Mesodermal cell (in vitro differentiated cells): ENCODE measurements around the gene DNAH17.

ENCODE experiments used
- H3K27ac ChIP-seq: 2 replicates; pipeline ENCODE4 v1.7.0; 2013; ENCODE audit warnings: mild to moderate bottlenecking, low read depth, low read length, moderate library complexity; ENCODE audit not compliant: severe bottlenecking
- H3K36me3 ChIP-seq: 2 replicates; pipeline ENCODE4 v1.7.1; 2013; ENCODE audit warnings: mild to moderate bottlenecking, low read length, moderate library complexity; ENCODE audit not compliant: control insufficient read depth, insufficient read depth
- H3K4me1 ChIP-seq: one replicate; pipeline ENCODE4 v1.7.1; 2013; ENCODE audit warnings: mild to moderate bottlenecking, low read length; ENCODE audit not compliant: insufficient read depth, control insufficient read depth, poor library complexity, severe bottlenecking
- H3K4me3 ChIP-seq: 2 replicates; pipeline ENCODE4 v1.7.0; 2013; ENCODE audit warnings: low read length, control low read depth, mild to moderate bottlenecking; ENCODE audit not compliant: insufficient read depth, poor library complexity, severe bottlenecking; ENCODE audit errors: extremely low read depth
- H3K9me3 ChIP-seq: 2 replicates; pipeline ENCODE4 v1.7.1; 2013; ENCODE audit warnings: mild to moderate bottlenecking, low read length, moderate library complexity; ENCODE audit not compliant: control insufficient read depth
- WGBS, 2 experiments: methylation state at CpG; one replicate each; pipeline ENCODE4 v1.1.5; 2013; ENCODE audit warnings: missing lambda C conversion rate in 2 of 2; ENCODE audit not compliant: insufficient coverage in 2 of 2; 5-methylcytosine and 5-hydroxymethylcytosine counted together

Gene DNAH17

GRCh38 chr17:78572239-78573205, 4.7 kb downstream of the DNAH17 start:
- H3K27ac ChIP-seq = no peak overlapping the region
- no peaks in the 10 kb centered on the region for H3K4me1 ChIP-seq
- WGBS, 2 experiments = 76 to 80% methylated on average over 13 to 15 of the region's 20 CpGs
- no peak overlapping the region for H3K4me3 ChIP-seq
- H3K36me3 ChIP-seq = no peaks in the 10 kb centered on the region
- H3K9me3 ChIP-seq = no peaks in the 10 kb centered on the region

GRCh38 chr17:78571329-78571728, 5.9 kb downstream of the DNAH17 start:
- Histone ChIP-seq H3K36me3 (no peaks in the 10 kb centered on the region), H3K4me1 (no peaks in the 10 kb centered on the region), H3K9me3 (no peaks in the 10 kb centered on the region), H3K4me3 (no peak overlapping the region), H3K27ac (no peak overlapping the region)
- 95 to 98% methylated on average over 8 to 13 of the region's 13 CpGs for WGBS, 2 experiments

- no peaks in the 10 kb centered on the region for H3K9me3 ChIP-seq
- H3K4me3 ChIP-seq = no peak overlapping the region
- WGBS, 2 experiments = 90 to 92% methylated on average over 14 to 16 of the region's 16 CpGs
- no peaks in the 10 kb centered on the region for H3K36me3 ChIP-seq
- H3K27ac ChIP-seq = no peak overlapping the region
- H3K4me1 ChIP-seq = no peaks in the 10 kb centered on the region
Measured at GRCh38 chr17:78568494-78569115, 8.6 kb downstream of the DNAH17 start.

- WGBS, 2 experiments = 85% methylated on average over 7 to 11 of the region's 11 CpGs
- Histone ChIP-seq H3K9me3 (no peaks in the 10 kb centered on the region), H3K27ac (no peak overlapping the region), H3K36me3 (no peaks in the 10 kb centered on the region), H3K4me3 (no peak overlapping the region), H3K4me1 (no peaks in the 10 kb centered on the region)
Measured at GRCh38 chr17:78567991-78568390, 9.2 kb downstream of the DNAH17 start.

- H3K36me3 ChIP-seq = no peaks in the 10 kb centered on the region
- H3K27ac ChIP-seq = no peak overlapping the region
- WGBS, 2 experiments = 91 to 96% methylated on average over 4 to 8 of the region's 10 CpGs
- no peak overlapping the region for H3K4me3 ChIP-seq
- no peaks in the 10 kb centered on the region for H3K9me3 ChIP-seq
- H3K4me1 ChIP-seq = no peaks in the 10 kb centered on the region
Measured at GRCh38 chr17:78566947-78567346, 10.2 kb downstream of the DNAH17 start.

- Histone ChIP-seq H3K9me3 (no peaks in the 10 kb centered on the region), H3K4me3 (no peak overlapping the region)
- 90 to 94% methylated on average over 15 of the region's 22 CpGs for WGBS, 2 experiments
Measured at GRCh38 chr17:78563189-78564145, 13.7 kb downstream of the DNAH17 start.

GRCh38 chr17:78562734-78563133, 14.5 kb downstream of the DNAH17 start:
- no peak overlapping the region for H3K27ac ChIP-seq
- 96 to 98% methylated on average over 5 to 6 of the region's 7 CpGs for WGBS, 2 experiments
- H3K36me3 ChIP-seq = no peaks in the 10 kb centered on the region
- no peak overlapping the region for H3K4me3 ChIP-seq
- no peaks in the 10 kb centered on the region for H3K4me1 ChIP-seq
- no peaks in the 10 kb centered on the region for H3K9me3 ChIP-seq

More at GRCh38 chr17:78563189-78564145, 13.7 kb downstream of the DNAH17 start:
- Histone ChIP-seq H3K4me1 (no peaks in the 10 kb centered on the region), H3K27ac (no peak overlapping the region), H3K36me3 (no peaks in the 10 kb centered on the region)

- H3K4me3 ChIP-seq = no peak overlapping the region
- no peaks in the 10 kb centered on the region for H3K36me3 ChIP-seq
- H3K4me1 ChIP-seq = no peaks in the 10 kb centered on the region
- H3K27ac ChIP-seq = no peak overlapping the region
- WGBS, 2 experiments = 84% methylated on average over 9 to 10 of the region's 10 CpGs
- no peaks in the 10 kb centered on the region for H3K9me3 ChIP-seq
Measured at GRCh38 chr17:78561166-78561565, 16.0 kb downstream of the DNAH17 start.

- Histone ChIP-seq H3K27ac (no peak overlapping the region), H3K9me3 (no peaks in the 10 kb centered on the region), H3K4me3 (no peak overlapping the region), H3K36me3 (no peaks in the 10 kb centered on the region), H3K4me1 (no peaks in the 10 kb centered on the region)
- WGBS, 2 experiments = 95 to 96% methylated on average over 22 of the region's 22 CpGs
Measured at GRCh38 chr17:78560731-78561130, 16.5 kb downstream of the DNAH17 start.

GRCh38 chr17:78559749-78560368, 17.3 kb downstream of the DNAH17 start:
- Histone ChIP-seq H3K4me1 (no peaks in the 10 kb centered on the region), H3K27ac (no peak overlapping the region), H3K36me3 (no peaks in the 10 kb centered on the region), H3K9me3 (no peaks in the 10 kb centered on the region), H3K4me3 (no peak overlapping the region)
- 62 to 77% methylated on average over 14 to 16 of the region's 17 CpGs for WGBS, 2 experiments
